Heart left ventricle (tissue), 16 donors: Measurements from ENCODE around the gene COL4A6. TPM values are rescaled to one million over a fixed set of nuclear protein-coding genes. Genes with fewer than 3 reads are reported as not detected.

ENCODE experiments used
- ATAC-seq, 4 donors: fragments of 200-7000 bp; cut with Tn5 transposase; one replicate each; pipeline ENCODE4 v1.9.1; 2020 to 2022; ENCODE audit warnings: moderate library complexity in 4 of 4, mild to moderate bottlenecking in 3 of 4, moderate number of reproducible peaks in 1 of 4
- DNase-seq, 5 donors: peaks; one replicate each; pipeline ENCODE4 v3.0.0-alpha.2; 2020
- H3K27ac ChIP-seq, 12 donors: fragments of 200-600 bp; sonication (generic) in 4 of 12; one replicate each; pipeline versions ENCODE4 v1.5.0 to v1.8.0; 2016 to 2022; ENCODE audit warnings: mild to moderate bottlenecking in 2 of 12
- H3K27me3 ChIP-seq, 9 donors: fragments of 200-600 bp; sonication (generic) in 2 of 9; one replicate each; pipeline versions ENCODE4 v1.5.1 to v1.8.0; 2016 to 2022; ENCODE audit warnings: mild to moderate bottlenecking in 3 of 9
- H3K36me3 ChIP-seq, 9 donors: fragments of 200-600 bp; sonication (generic) in 2 of 9; one replicate each; pipeline versions ENCODE4 v1.5.0 to v1.8.0; 2018 to 2022; ENCODE audit warnings: mild to moderate bottlenecking in 2 of 9
- H3K4me1 ChIP-seq, 12 donors: fragments of 200-600 bp; sonication (generic) in 4 of 12; one replicate each; pipeline versions ENCODE4 v1.5.0 to v1.8.0; 2016 to 2022; ENCODE audit warnings: mild to moderate bottlenecking in 3 of 12
- H3K4me3 ChIP-seq, 12 donors: fragments of 200-600 bp; sonication (generic) in 4 of 12; one replicate each; pipeline versions ENCODE4 v1.5.0 to v1.8.0; 2017 to 2022; ENCODE audit warnings: mild to moderate bottlenecking in 9 of 12, moderate library complexity in 4 of 12
- H3K9me3 ChIP-seq, 12 donors: fragments of 200-600 bp; sonication (generic) in 4 of 12; one replicate each; pipeline versions ENCODE4 v1.5.0 to v1.8.0; 2016 to 2022; ENCODE audit warnings: mild to moderate bottlenecking in 1 of 12
- POLR2A ChIP-seq, 2 donors: fragments of 450-650 bp; IDR thresholded peaks; one replicate each; pipeline ENCODE4 v1.6.1; 2017; ENCODE audit warnings: antibody characterized with exemption in 2 of 2, mild to moderate bottlenecking in 2 of 2, moderate library complexity in 2 of 2
- WGBS, 4 donors: extraction: QIAGEN DNeasy Blood & Tissue Kit in 2 of 4; methylation state at CpG; one replicate each; pipeline versions ENCODE4 v1.1.5 to v1.1.7; 2013 to 2018; 5-methylcytosine and 5-hydroxymethylcytosine counted together
- intact Hi-C, 10 donors: fragments of 100-400 bp; cut with DNase I; formaldehyde crosslinking; loops; one replicate each; pipeline versions ENCODE4 v1.11.1 to v1.14.2; 2022
- polyA plus RNA-seq, 2 donors: library from polyadenylated mRNA; stranded (reverse); fragments of 200-250 nt; gene quantifications; one replicate each; pipeline ENCODE4 v1.2.3, GENCODE V29; 2013
- total RNA-seq, 9 donors: library from RNA; depleted of rRNA in 2 of 9; stranded (reverse); fragments of >200 nt in 2 of 9; fragmentation: NEBNext Ultra II Directional in 3 of 9; extraction: Animal tissue kit (Norgen Biotek cat#: 25700) in 3 of 9; gene quantifications; one replicate each; pipeline versions ENCODE4 v1.1.0 to v1.2.4, GENCODE V29; 2016 to 2023
- TF ChIP-seq, protein P1 (sequence below), 12 donors: fragments of 200-600 bp; sonication (generic) in 4 of 12; IDR thresholded peaks; one replicate each; pipeline versions ENCODE4 v1.5.0 to v1.8.0; 2018 to 2022; ENCODE audit warnings: antibody characterized with exemption in 12 of 12, mild to moderate bottlenecking in 5 of 12
- donor health status: ischemic (EF 13 %, LVEDD 7.1; RV severe dilation, severe dysfunction).
- donor health status: healthy with polysubstance abuse.
- donor health status: DM: no; HTN: yes; CAD: no.
- donor health status: DM: no; HTN: no; CAD: no.
- donor health status: ischemic (EF 25% LVEDD 6.9; RV normal size, moderate dysfunction).
- donor health status: ischemic (EF 25% LVEDD 5.7; RV mildly dilated, moderate dysfunction).
- donor health status: healthy.
- donor health status: DM: yes; HTN: yes; CAD: no.
- donor health status: ischemic (EF 35%, LVEDD 5.7; RV mildly dilated, moderate dysfunction).
- donor health status: nonischemic (EF 11% LVEDD 7.7; RV severe dilation, severe dysfunction).
- donor health status: DM: yes; HTN: yes; CAD: no.
- donor health status: PGD.
- donor health status: ischemic (EF 29% LVEDD 5.4; RV normal size, mild dysfunction).
- donor health status: nonischemic (EF 23%, LVEDD 6.1; RV moderate dilation, normal function).

Gene COL4A6
- total and polyA plus RNA-seq, 11 donors: 2.9 to 14.0 (median 7.2) TPM

- TF ChIP-seq, protein P1, sequence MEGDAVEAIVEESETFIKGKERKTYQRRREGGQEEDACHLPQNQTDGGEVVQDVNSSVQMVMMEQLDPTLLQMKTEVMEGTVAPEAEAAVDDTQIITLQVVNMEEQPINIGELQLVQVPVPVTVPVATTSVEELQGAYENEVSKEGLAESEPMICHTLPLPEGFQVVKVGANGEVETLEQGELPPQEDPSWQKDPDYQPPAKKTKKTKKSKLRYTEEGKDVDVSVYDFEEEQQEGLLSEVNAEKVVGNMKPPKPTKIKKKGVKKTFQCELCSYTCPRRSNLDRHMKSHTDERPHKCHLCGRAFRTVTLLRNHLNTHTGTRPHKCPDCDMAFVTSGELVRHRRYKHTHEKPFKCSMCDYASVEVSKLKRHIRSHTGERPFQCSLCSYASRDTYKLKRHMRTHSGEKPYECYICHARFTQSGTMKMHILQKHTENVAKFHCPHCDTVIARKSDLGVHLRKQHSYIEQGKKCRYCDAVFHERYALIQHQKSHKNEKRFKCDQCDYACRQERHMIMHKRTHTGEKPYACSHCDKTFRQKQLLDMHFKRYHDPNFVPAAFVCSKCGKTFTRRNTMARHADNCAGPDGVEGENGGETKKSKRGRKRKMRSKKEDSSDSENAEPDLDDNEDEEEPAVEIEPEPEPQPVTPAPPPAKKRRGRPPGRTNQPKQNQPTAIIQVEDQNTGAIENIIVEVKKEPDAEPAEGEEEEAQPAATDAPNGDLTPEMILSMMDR (IDR thresholded peaks at IDR 0.05): no peak
- TF ChIP-seq POLR2A (IDR thresholded peaks at IDR 0.05): no peak
- Histone ChIP-seq H3K36me3 (no peaks in the 10 kb centered on the region), H3K9me3 (no peaks in the 10 kb centered on the region), H3K27me3 (peaks cover 0 to 18% (median 0%) of the 10 kb centered on the region in 9 donors), H3K4me1 (peaks cover 0 to 8% (median 0%) of the 10 kb centered on the region in 12 donors), H3K27ac (no peak overlapping the region), H3K4me3 (no peak overlapping the region)
- intact Hi-C loops: loop anchor here in 7 of 10 donors (2.0 to 10.0 kb wide), 8 partner anchors 77 to 230 kb away; no protein-coding TSS in a partner anchor
- WGBS, 4 donors: 39 to 86% (median 66%) methylated on average over 2 of the region's 2 CpGs
- DNase-seq (no peak), ATAC-seq (no peak)
These were observed 133.5 kb downstream of the COL4A6 start for GRCh38 chrX:108304757-108305156.

- 7 to 11% (median 9%) methylated on average over 5 of the region's 5 CpGs for WGBS, 4 donors
- H3K9me3 ChIP-seq: no peaks in the 10 kb centered on the region
- no peak overlapping the region for H3K27ac ChIP-seq
- intact Hi-C loops: loop anchor here in 7 of 10 donors (2.0 to 10.0 kb wide), 7 partner anchors 77 to 231 kb away; no protein-coding TSS in a partner anchor
- H3K27me3 ChIP-seq: peaks cover 0 to 20% (median 0%) of the 10 kb centered on the region in 9 donors
- TF ChIP-seq, protein P1 (IDR thresholded peaks at IDR 0.05): peak in 9 of 12 donors; percentile 13 to 46 (median 37)
- no peak for TF ChIP-seq POLR2A (IDR thresholded peaks at IDR 0.05)
- H3K4me3 ChIP-seq: no peak overlapping the region
- peaks cover 0 to 8% (median 0%) of the 10 kb centered on the region in 12 donors for H3K4me1 ChIP-seq
- ATAC-seq (no peak), DNase-seq (no peak)
- H3K36me3 ChIP-seq: no peaks in the 10 kb centered on the region
These were observed 134.0 kb downstream of the COL4A6 start for GRCh38 chrX:108304210-108304609.

DNA sequence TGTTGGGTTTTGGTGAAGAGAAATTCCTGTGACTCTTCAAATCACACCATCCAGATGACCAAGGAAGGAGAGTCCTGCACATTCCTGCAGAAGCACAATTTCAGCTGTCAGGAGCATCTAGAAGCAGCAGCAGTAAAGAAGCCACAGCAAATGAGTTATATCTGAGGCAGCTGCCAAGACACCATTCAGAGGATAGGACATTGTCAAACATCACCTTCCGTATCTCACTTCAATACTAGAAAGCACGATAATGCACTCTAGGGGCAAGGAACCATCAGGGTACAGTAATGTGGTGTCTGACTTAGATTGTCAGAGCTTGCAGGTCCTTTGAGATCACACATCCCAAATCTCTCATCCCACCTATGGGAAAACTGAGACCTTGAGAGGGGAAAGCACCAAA lies 134.5 kb downstream of the COL4A6 start:
- peaks cover 0 to 8% (median 0%) of the 10 kb centered on the region in 12 donors for H3K4me1 ChIP-seq
- 38 to 55% (median 47%) methylated on average over 2 of the region's 2 CpGs for WGBS, 4 donors
- no peak for TF ChIP-seq POLR2A (IDR thresholded peaks at IDR 0.05)
- TF ChIP-seq, protein P1 (IDR thresholded peaks at IDR 0.05): no peak
- no peak for DNase-seq
- no peaks in the 10 kb centered on the region for H3K36me3 ChIP-seq
- intact Hi-C loops: loop anchor here in 7 of 10 donors (2.0 to 10.0 kb wide), 7 partner anchors 76 to 231 kb away; no protein-coding TSS in a partner anchor
- no peak overlapping the region for H3K27ac ChIP-seq
- H3K27me3 ChIP-seq: peaks cover 0 to 23% (median 0%) of the 10 kb centered on the region in 9 donors
- peak in 2 of 4 donors; percentile 19 to 56 for ATAC-seq
- no peaks in the 10 kb centered on the region for H3K9me3 ChIP-seq
- H3K4me3 ChIP-seq: no peak overlapping the region

DNA sequence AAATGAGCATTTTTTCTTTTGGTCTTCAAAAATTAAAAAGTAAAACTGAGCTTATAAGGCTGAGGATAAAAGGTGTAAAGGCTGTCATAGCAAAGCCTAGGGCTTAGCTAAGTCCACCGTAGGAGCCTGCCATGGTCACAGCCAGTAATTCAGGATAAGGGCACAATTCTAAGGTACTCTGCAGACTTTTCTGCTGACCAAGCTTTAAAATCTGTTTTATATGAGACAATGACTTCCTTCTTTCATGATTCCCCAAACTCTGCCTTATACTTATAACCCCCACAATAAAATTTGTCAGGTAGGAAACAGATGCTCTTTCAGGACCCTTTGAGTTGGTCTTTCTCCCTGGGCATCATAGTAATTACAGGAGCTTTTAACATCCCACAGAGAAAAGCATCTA lies 138.5 kb downstream of the COL4A6 start:
- no peak overlapping the region for H3K27ac ChIP-seq
- DNase-seq: no peak
- no peak for TF ChIP-seq POLR2A (IDR thresholded peaks at IDR 0.05)
- TF ChIP-seq, protein P1 (IDR thresholded peaks at IDR 0.05): no peak
- no peaks in the 10 kb centered on the region for H3K9me3 ChIP-seq
- 59 to 78% (median 76%) methylated on average over 1 of the region's 1 CpG for WGBS, 4 donors
- H3K4me3 ChIP-seq: no peak overlapping the region
- ATAC-seq: no peak
- peaks cover 0 to 8% (median 0%) of the 10 kb centered on the region in 12 donors for H3K4me1 ChIP-seq
- intact Hi-C loops: loop anchor here in 7 of 10 donors (5.0 to 10.0 kb wide), 8 partner anchors 65 to 1175 kb away; no protein-coding TSS in a partner anchor
- peaks cover 0 to 25% (median 0%) of the 10 kb centered on the region in 9 donors for H3K27me3 ChIP-seq
- H3K36me3 ChIP-seq: no peaks in the 10 kb centered on the region
